Muscle of leg (tissue), 16 donors: Measurements from ENCODE around the gene HSPA14. TPM values are rescaled to one million over a fixed set of nuclear protein-coding genes. Genes with fewer than 3 reads are reported as not detected.

Experiments used
- DNase-seq: peaks from one replicate; pipeline ENCODE4 v3.0.0; 2013
- H3K27ac ChIP-seq: one replicate; pipeline ENCODE4 v1.5.1; 2013; ENCODE audit warnings: mild to moderate bottlenecking, low read length, control low read depth
- H3K27me3 ChIP-seq: one replicate; pipeline ENCODE4 v1.6.1; 2013; ENCODE audit warnings: low read length; ENCODE audit not compliant: control insufficient read depth, insufficient read depth
- H3K36me3 ChIP-seq: one replicate; pipeline ENCODE4 v1.6.1; 2013; ENCODE audit warnings: low read length; ENCODE audit not compliant: control insufficient read depth, insufficient read depth
- H3K4me1 ChIP-seq: one replicate; pipeline ENCODE4 v1.6.1; 2013; ENCODE audit warnings: low read length; ENCODE audit not compliant: control insufficient read depth, insufficient read depth
- H3K4me3 ChIP-seq: one replicate; pipeline ENCODE4 v1.5.1; 2013; ENCODE audit warnings: low read length, control low read depth
- H3K9me3 ChIP-seq: replicated peaks from 2 replicates; pipeline ENCODE4 v1.6.1; 2013; ENCODE audit warnings: low read depth, low read length; ENCODE audit not compliant: control insufficient read depth
- WGBS: methylation state at CpG from one replicate; pipeline ENCODE4 v1.1.5; 2013; ENCODE audit warnings: missing lambda C conversion rate; ENCODE audit not compliant: insufficient coverage; 5-methylcytosine and 5-hydroxymethylcytosine counted together
- long read RNA-seq, 11 donors: transcript quantifications; one replicate each; lab custom pipeline, GENCODE V29; 2026
- polyA plus RNA-seq, 8 donors: library from polyadenylated mRNA; unstranded; fragments of 120-200 nt; gene quantifications; one replicate each; pipeline versions ENCODE4 v1.2.1 to v1.2.3, GENCODE V29; 2013; ENCODE audit warnings: inconsistent platforms in 1 of 8, low replicate concordance in 1 of 8; ENCODE audit not compliant: insufficient read length in 8 of 8, insufficient read depth in 1 of 8
- total RNA-seq: library from RNA; stranded (reverse); fragments of 120-200 nt; gene quantifications from one replicate; pipeline ENCODE4 v1.2.4, GENCODE V29; 2013

The HSPA14 gene, protein sequence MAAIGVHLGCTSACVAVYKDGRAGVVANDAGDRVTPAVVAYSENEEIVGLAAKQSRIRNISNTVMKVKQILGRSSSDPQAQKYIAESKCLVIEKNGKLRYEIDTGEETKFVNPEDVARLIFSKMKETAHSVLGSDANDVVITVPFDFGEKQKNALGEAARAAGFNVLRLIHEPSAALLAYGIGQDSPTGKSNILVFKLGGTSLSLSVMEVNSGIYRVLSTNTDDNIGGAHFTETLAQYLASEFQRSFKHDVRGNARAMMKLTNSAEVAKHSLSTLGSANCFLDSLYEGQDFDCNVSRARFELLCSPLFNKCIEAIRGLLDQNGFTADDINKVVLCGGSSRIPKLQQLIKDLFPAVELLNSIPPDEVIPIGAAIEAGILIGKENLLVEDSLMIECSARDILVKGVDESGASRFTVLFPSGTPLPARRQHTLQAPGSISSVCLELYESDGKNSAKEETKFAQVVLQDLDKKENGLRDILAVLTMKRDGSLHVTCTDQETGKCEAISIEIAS
- 15.3 TPM for total RNA-seq
- 10 to 100 TPM; 11.1 to 15.2 (median 13.4) TPM for polyA plus RNA-seq
- long read RNA-seq, donor 1, partial matches to known transcripts = 0 of 2 reads
- long read RNA-seq, donor 1, other reads (novel, unspliced or antisense) = 0 of 2 reads
- long read RNA-seq, donor 2 = 0 reads
- long read RNA-seq, donor 3, partial matches to known transcripts = 0 of 3 reads
- long read RNA-seq, donor 3, other reads (novel, unspliced or antisense) = 0 of 3 reads
- long read RNA-seq, donor 4, partial matches to known transcripts = 0 of 2 reads
- long read RNA-seq, donor 4, other reads (novel, unspliced or antisense) = 0 of 2 reads
- long read RNA-seq, donor 5, transcript HSPA14-201 (14 exons, 1,904 nt) = major isoform, 14 of 14 reads
- long read RNA-seq, donor 5, partial matches to known transcripts = 0 of 14 reads
- long read RNA-seq, donor 5, other reads (novel, unspliced or antisense) = 0 of 14 reads
- long read RNA-seq, donor 6, transcript HSPA14-201 (14 exons, 1,904 nt) = major isoform, 5 of 21 reads
- long read RNA-seq, donor 6, partial matches to known transcripts = 16 of 21 reads
- long read RNA-seq, donor 6, other reads (novel, unspliced or antisense) = 0 of 21 reads
- long read RNA-seq, donor 7, transcript HSPA14-201 (14 exons, 1,904 nt) = major isoform, 5 of 14 reads
- long read RNA-seq, donor 7, partial matches to known transcripts = 9 of 14 reads
- long read RNA-seq, donor 7, other reads (novel, unspliced or antisense) = 0 of 14 reads
- long read RNA-seq, donor 8, partial matches to known transcripts = 0 of 4 reads
- long read RNA-seq, donor 8, other reads (novel, unspliced or antisense) = 0 of 4 reads
- long read RNA-seq, donor 9, partial matches to known transcripts = 6 of 9 reads
- long read RNA-seq, donor 9, other reads (novel, unspliced or antisense) = 0 of 9 reads
- long read RNA-seq, donor 10, partial matches to known transcripts = 7 of 10 reads
- long read RNA-seq, donor 10, other reads (novel, unspliced or antisense) = 0 of 10 reads
- long read RNA-seq, donor 11, partial matches to known transcripts = 5 of 7 reads
- long read RNA-seq, donor 11, other reads (novel, unspliced or antisense) = 0 of 7 reads

DNA sequence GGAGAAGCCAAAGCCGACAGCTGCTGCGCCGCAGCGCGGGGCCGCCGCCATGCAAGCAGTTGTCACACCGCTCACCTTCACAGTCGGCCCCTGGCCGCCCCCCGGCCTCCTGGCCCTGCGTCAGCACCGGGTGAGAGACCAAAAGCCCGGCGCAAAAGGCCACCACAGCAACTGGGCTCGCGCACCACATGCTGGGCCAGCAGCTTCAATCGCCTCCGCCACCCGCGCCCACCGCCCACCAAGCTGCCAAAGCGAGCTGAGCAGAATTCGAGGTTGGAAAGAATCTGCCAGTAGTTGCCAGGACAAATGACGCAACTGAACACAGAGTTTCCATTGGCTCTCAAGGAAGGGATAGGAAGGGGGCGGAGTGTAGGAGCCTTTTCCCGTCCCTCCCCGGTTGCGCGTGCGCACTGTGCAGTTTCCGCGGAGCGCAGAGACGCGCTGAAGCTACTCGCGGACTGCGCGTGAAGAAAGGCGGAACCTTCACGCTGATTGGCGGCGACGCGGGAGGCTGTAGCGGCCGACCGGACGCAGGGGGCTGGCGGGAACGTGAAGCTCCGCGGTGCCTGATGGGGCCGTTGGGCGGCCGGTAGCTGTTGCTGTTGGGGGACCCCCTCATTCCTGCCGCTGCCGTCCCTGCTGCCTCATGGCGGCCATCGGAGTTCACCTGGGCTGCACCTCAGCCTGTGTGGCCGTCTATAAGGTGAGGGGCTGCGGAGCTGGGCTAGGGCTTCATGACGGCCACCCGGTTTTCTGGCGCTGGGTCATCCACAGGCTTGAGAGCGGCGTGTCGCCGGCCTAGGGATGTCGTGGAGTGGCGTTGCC is at the start of gene HSPA14, which contains the start of the genes CDNF and MSANTD7:
Gene HSPA14 (plus strand): TSS at position 550 of the 825 bp plus-strand sequence. CDS start 97 bp downstream, at position 647.
Gene CDNF (minus strand): TSS at position 281 of the 825 bp plus-strand sequence. CDS start 91 bp downstream, at position 190.
Gene MSANTD7 (plus strand): TSS at position 550 of the 825 bp plus-strand sequence. CDS start 3,979 bp downstream, outside the sequence.
- peak; percentile 100 for DNase-seq
- Histone ChIP-seq H3K4me3 (peak within 1 kb of the TSS; percentile 98), H3K27me3 (no peaks in the 10 kb centered on the region), H3K27ac (peak within 1 kb of the TSS; percentile 100), H3K36me3 (peaks cover 22% of the 10 kb centered on the region), H3K4me1 (peaks cover 15% of the 10 kb centered on the region), H3K9me3 (no peaks in the 10 kb centered on the region)
- WGBS = under 1% methylated on average over 71 of the region's 72 CpGs

DNA sequence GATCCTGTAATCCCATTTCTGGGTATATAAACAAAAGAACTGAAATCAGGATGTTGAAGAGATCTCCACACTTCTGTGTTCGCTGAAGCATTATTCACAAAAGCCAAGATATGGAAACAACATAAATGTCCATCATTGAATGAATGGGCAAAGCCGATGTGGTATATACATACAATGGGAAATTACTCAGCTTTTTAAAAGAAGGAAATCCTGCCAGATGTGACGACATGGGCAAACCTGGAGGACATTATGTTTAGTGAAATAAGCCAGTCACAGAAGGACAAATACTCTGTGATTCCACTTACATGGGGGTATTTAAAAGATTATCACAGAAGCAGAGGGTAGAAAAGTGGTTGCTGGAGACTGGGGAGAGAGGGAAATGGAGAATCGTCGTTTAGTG is 39.5 kb upstream of the HSPA14 start:
- H3K9me3 ChIP-seq = no peaks in the 10 kb centered on the region
- H3K27ac ChIP-seq = peak overlapping the region; percentile 35
- H3K4me1 ChIP-seq = no peaks in the 10 kb centered on the region
- no peaks in the 10 kb centered on the region for H3K36me3 ChIP-seq
- 29% methylated on average over 1 of the region's 5 CpGs for WGBS
- no peak overlapping the region for H3K4me3 ChIP-seq
- DNase-seq = peak; percentile 60
- H3K27me3 ChIP-seq = no peaks in the 10 kb centered on the region

DNA sequence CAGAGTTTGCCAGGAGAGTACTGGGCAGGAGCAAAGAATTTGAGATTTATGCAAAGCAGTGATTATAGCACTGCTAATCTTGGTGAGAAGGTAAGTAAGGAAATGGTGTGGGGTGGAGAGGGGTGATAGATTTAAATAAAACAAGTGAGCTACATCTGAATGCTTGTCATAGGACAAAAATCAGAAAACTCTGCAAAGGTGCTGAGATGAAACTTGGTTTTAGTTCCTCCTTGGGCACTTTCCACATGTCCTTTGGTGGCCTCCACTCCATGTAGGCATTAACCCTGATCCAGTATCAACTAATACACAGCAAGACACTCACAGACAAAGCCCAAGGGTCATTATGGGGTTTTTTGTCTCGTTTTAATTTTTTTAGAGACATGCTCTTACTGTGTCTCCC is 37.7 kb upstream of the HSPA14 start:
- WGBS = no CpG with 5 or more reads among the region's 1 CpG
- H3K4me3 ChIP-seq = no peak overlapping the region
- H3K27ac ChIP-seq = no peak overlapping the region
- no peaks in the 10 kb centered on the region for H3K9me3 ChIP-seq
- no peak for DNase-seq
- no peaks in the 10 kb centered on the region for H3K4me1 ChIP-seq
- H3K36me3 ChIP-seq = no peaks in the 10 kb centered on the region
- no peaks in the 10 kb centered on the region for H3K27me3 ChIP-seq

DNA sequence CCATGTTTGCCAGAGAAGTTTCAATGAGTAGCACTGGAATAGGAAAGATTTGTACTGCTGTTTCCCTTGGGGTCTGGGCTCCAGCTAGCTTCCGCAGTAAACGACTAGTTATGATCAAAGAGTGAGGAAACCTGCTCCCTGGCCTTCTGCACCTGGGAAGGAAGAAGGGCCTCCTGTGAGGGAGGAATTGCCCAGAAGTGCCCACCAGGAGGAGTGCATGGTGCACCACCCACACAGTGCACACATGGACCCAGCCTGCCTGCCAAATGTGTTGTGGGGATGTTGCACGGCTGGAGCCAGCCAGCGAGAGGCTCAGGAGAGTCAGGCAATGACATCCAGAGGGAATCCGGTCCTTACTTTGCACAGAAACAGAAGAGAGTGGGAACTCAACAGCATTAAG is 36.4 kb upstream of the HSPA14 start:
- 23% methylated on average over 5 of the region's 5 CpGs for WGBS
- DNase-seq = peak; percentile 17
- no peak overlapping the region for H3K27ac ChIP-seq
- H3K36me3 ChIP-seq = no peaks in the 10 kb centered on the region
- no peaks in the 10 kb centered on the region for H3K27me3 ChIP-seq
- H3K9me3 ChIP-seq = no peaks in the 10 kb centered on the region
- no peak overlapping the region for H3K4me3 ChIP-seq
- H3K4me1 ChIP-seq = no peaks in the 10 kb centered on the region

DNA sequence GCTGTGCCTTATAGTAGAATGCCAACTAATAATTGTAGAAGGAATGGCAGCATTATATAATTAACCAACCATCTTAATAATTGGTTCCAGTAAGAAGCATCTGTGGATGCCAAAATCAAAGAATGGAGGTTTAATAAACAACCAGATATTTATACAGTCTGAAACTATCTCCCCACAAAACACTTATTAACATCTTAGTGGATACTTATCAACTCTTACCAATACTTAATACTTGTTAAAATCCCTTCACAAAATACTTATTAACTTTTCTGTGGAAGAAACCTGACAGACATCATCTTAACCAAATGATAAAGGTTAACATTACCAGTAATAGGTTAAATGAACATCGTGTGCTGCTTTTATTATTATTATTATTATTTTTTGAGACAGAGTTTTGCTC is 34.3 kb upstream of the HSPA14 start:
- H3K9me3 ChIP-seq = no peaks in the 10 kb centered on the region
- H3K27ac ChIP-seq = no peak overlapping the region
- H3K27me3 ChIP-seq = no peaks in the 10 kb centered on the region
- H3K4me1 ChIP-seq = no peaks in the 10 kb centered on the region
- DNase-seq = no peak
- no CpG with 5 or more reads among the region's 1 CpG for WGBS
- no peak overlapping the region for H3K4me3 ChIP-seq
- no peaks in the 10 kb centered on the region for H3K36me3 ChIP-seq

DNA sequence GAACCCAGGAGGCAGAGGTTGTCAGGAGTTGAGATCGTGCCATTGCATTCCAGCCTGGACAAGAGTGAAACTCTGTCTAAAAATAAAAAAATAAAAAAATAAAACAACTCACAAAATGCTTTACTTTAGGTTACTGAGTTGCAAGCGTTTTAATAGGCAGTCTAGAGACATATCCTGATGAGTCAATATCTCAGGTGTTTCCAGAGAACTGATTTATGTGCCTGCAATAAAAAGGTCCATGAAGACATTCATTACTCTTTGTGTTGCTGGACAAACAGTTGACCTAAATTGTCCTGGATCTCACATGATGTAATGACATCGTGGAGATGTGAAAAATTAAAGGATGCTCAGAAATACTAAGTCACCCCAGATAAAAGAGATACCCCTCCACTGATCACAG is 31.8 kb upstream of the HSPA14 start:
- Histone ChIP-seq H3K9me3 (no peaks in the 10 kb centered on the region), H3K27me3 (peaks cover 2% of the 10 kb centered on the region), H3K27ac (no peak overlapping the region), H3K4me3 (no peak overlapping the region), H3K4me1 (no peaks in the 10 kb centered on the region), H3K36me3 (no peaks in the 10 kb centered on the region)
- no peak for DNase-seq
- WGBS = 0% methylated on average over 1 of the region's 3 CpGs

DNA sequence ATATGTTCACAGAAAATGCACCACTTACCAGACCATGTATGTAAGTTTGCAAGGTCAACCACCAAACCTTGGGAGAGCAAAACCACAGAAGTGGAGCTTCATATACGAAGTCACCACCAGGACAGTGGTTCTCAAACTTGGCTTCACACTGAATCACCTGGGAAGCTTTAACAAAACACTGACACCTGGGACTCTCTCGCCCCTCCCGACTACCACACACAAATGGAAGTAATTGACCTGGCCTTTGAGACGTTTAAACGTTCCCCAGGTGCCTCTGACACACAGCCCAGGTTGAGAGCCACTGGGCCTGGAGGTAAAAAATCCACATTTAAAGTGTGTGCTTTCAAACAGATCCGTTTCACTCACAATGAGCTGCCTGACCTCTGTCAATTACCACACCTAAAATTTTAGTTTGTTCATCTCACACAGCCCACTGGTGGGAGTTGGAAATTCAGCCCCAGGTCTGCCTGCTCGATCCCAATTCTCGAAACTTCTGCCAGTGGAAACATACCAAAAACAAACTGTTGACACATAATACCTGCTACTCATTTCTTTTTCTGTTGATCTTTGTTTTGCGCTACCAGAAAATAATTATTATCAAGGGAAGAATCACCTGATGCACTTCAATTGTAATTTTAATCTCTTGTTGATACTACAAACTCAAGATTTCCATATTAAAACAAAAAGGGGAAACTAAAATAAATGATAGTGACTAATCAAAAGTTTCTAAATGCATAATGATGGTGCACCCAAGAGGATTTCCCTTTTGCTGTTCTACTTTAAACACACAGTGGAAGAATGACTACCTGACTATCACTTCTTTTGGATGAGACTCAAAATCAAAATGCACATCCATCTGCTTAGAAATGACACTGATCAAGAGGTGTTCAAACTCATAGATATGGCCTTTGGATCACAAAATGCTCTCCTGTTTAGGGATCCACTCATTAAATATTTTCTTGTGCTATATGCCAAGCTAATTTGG is 26.8 kb upstream of the HSPA14 start:
- WGBS = 33% methylated on average over 7 of the region's 9 CpGs
- Histone ChIP-seq H3K9me3 (no peaks in the 10 kb centered on the region), H3K4me3 (no peak overlapping the region), H3K27ac (no peak overlapping the region), H3K36me3 (no peaks in the 10 kb centered on the region), H3K27me3 (peaks cover 2% of the 10 kb centered on the region), H3K4me1 (no peaks in the 10 kb centered on the region)
- no peak for DNase-seq

DNA sequence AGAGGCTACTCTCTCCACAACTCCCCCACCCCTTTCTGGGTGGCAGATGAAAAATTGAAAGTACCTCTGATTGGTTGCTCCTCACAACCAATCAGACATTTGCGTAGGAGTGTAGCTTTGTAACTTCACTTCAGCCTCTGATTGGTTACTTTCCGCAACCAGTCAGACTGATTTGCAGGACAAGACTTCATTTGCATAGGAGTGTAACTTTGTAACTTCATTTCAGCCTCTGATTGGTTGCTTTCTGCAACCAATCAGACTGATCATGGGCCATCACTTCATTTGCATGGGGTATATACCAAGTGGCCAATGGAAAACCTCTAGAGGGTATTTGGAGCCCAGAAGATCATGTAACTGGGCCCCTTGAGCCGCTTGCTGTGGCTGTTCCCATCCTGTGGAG is 25.8 kb upstream of the HSPA14 start:
- H3K27me3 ChIP-seq = peaks cover 2% of the 10 kb centered on the region
- H3K4me3 ChIP-seq = no peak overlapping the region
- DNase-seq = no peak
- no peak overlapping the region for H3K27ac ChIP-seq
- WGBS = 74% methylated on average over 3 of the region's 3 CpGs
- no peaks in the 10 kb centered on the region for H3K36me3 ChIP-seq
- H3K9me3 ChIP-seq = no peaks in the 10 kb centered on the region
- H3K4me1 ChIP-seq = no peaks in the 10 kb centered on the region
